ENCODE results near the gene QRFPR.

The QRFPR gene

GRCh38 chr4:121353213-121353612 is 27.6 kb downstream of the QRFPR start:
- DNase-seq (ENCODE audit: low read depth), result no peak
- no peak overlapping the region for H3K4me3 ChIP-seq (ENCODE audit: control insufficient read depth, low read depth, low read length)
- no peak for TF ChIP-seq CTCF (IDR thresholded peaks at IDR 0.05; ENCODE audit: control insufficient read depth, insufficient read depth, low read depth, low read length, missing control alignments)

- DNase-seq (ENCODE audit: low read depth), result no peak
- no peak for TF ChIP-seq CTCF (IDR thresholded peaks at IDR 0.05; ENCODE audit: control insufficient read depth, insufficient read depth, low read depth, low read length, missing control alignments)
- H3K4me3 ChIP-seq (ENCODE audit: control insufficient read depth, low read depth, low read length), result no peak overlapping the region
These were observed 36.7 kb downstream of the QRFPR start for GRCh38 chr4:121344098-121344497.

GRCh38 chr4:121340247-121340646 is 40.6 kb downstream of the QRFPR start:
- no peak overlapping the region for H3K4me3 ChIP-seq (ENCODE audit: control insufficient read depth, low read depth, low read length)
- no peak for TF ChIP-seq CTCF (IDR thresholded peaks at IDR 0.05; ENCODE audit: control insufficient read depth, insufficient read depth, low read depth, low read length, missing control alignments)
- DNase-seq (ENCODE audit: low read depth), result no peak

- H3K4me3 ChIP-seq (ENCODE audit: control insufficient read depth, low read depth, low read length), result no peak overlapping the region
- no peak for DNase-seq (ENCODE audit: low read depth)
- TF ChIP-seq CTCF (IDR thresholded peaks at IDR 0.05; ENCODE audit: control insufficient read depth, insufficient read depth, low read depth, low read length, missing control alignments), result no peak
These were observed 41.0 kb downstream of the QRFPR start for GRCh38 chr4:121339824-121340223.

- no peak for TF ChIP-seq CTCF (IDR thresholded peaks at IDR 0.05; ENCODE audit: control insufficient read depth, insufficient read depth, low read depth, low read length, missing control alignments)
- DNase-seq (ENCODE audit: low read depth), result no peak
These were observed 41.5 kb downstream of the QRFPR start for GRCh38 chr4:121339307-121339706.

GRCh38 chr4:121338518-121338917 is 42.3 kb downstream of the QRFPR start:
- no peak overlapping the region for H3K4me3 ChIP-seq (ENCODE audit: control insufficient read depth, low read depth, low read length)
- no peak for DNase-seq (ENCODE audit: low read depth)
- no peak for TF ChIP-seq CTCF (IDR thresholded peaks at IDR 0.05; ENCODE audit: control insufficient read depth, insufficient read depth, low read depth, low read length, missing control alignments)

More at GRCh38 chr4:121339307-121339706, 41.5 kb downstream of the QRFPR start:
- H3K4me3 ChIP-seq (ENCODE audit: control insufficient read depth, low read depth, low read length), result no peak overlapping the region

GRCh38 chr4:121336706-121337105 is 44.1 kb downstream of the QRFPR start:
- no peak for TF ChIP-seq CTCF (IDR thresholded peaks at IDR 0.05; ENCODE audit: control insufficient read depth, insufficient read depth, low read depth, low read length, missing control alignments)
- no peak for DNase-seq (ENCODE audit: low read depth)
- no peak overlapping the region for H3K4me3 ChIP-seq (ENCODE audit: control insufficient read depth, low read depth, low read length)

Data from AG09309 (cell line).